HG03354 (cell line): ENCODE measurements around the gene SBDS.

ENCODE experiments used
- ATAC-seq: cut with Tn5 transposase; IDR thresholded peaks from one replicate; pipeline ENCODE4 v1.9.1; 2021; ENCODE audit warnings: mild to moderate bottlenecking; ENCODE audit not compliant: unreplicated experiment, poor library complexity, severe bottlenecking

SBDS gene

DNA sequence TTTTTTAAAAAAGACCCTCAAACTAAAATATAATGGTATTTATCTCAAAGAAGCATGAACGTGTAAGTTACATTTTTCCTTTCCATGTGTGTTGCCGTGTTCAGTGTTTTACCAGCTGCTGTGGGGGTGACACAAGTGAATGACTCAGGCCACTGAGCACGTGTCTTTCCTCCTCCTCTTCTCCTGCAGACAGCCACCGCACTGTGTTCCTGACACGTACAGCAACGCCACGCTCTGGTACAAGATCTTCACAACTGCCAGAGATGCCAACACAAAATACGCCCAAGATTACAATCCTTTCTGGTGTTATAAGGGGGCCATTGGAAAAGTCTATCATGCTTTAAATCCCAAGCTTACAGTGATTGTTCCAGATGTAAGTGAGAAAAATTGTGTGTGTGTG, 44.6 kb downstream of the SBDS start:
- ATAC-seq = no peak

DNA sequence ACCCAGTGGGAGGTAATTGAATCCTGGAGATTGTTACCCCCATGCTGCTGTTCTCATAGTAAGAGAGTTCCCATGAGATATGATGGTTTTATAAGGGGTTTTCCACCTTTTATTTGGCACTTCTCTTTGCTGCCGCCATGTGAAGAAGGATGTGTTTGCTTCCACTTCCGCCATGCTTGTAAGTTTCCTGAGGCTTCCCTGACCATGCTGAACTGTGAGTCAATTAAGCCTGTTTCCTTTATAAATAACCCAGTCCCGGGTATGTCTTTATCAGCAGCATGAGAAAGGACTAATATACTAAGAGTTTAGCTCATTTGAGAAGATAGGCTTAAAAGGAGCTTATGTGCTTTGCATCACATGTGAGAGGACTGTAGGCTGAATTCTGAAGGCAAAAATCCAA, 45.1 kb downstream of the SBDS start:
- no peak for ATAC-seq

DNA sequence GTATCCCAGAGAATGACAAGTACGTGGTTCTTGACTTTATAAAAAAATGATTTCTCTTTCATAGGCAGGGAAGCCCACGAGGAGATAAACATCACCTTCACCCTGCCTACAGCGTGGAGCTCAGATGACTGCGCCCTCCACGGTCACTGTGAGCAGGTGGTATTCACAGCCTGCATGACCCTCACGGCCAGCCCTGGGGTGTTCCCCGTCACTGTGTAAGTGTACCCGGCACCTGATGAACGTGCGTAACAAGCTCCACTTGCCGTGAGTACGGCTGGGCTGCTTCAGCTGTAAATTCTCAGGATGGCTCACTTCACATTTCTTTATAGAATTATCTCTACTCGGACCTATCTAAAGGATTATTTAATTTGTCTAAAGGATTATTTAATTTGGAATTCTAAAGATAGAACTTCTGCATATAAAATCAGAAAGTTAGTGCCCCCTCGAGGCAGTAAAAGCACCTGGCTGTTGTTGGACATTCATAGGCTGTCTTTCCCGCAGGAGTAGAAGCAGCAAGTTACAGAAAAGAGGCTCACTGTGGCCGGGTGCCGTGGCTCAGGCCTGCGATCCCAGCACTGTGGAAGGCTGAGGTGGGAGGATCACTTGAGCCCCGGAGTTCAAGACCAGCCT, 46.8 kb downstream of the SBDS start:
- no peak for ATAC-seq

DNA sequence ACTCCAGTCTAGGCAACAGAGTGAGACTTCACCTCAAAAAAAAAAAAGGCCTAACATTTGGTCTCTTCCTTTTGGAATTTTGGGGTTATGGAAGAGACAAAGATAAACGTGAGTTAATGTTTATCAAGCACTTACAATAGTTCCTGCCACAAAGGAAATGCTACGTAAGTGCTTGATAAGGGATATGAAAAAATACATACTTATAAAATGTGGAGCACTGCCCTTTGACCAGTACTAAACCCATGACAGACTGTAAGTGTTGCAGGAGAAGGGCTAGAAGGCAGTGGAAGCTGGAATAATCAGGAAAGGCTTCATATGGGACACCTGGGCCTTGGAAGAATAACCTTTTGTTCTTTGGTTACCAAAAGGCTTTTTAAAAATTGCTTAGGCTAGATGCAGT, 48.8 kb downstream of the SBDS start:
- ATAC-seq = no peak

DNA sequence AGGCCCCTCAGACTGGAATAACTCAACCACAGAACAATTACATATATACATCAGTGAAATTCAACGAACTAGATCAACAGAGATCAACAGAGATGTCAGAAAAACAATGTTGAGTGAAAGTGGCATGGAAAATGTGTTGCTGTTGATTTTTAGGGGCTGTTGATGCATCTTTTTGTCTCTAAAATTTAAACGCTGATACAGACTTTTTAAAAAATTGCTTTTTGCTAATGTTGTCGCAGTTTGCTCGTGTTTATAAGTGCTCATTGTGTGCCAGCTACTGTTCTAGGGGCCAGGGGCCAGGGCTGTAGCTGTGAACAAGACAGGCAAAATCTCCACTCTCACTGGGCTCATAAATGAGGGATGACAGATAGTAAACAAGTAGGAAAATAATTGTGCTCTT, 56.1 kb downstream of the SBDS start:
- no peak for ATAC-seq

DNA sequence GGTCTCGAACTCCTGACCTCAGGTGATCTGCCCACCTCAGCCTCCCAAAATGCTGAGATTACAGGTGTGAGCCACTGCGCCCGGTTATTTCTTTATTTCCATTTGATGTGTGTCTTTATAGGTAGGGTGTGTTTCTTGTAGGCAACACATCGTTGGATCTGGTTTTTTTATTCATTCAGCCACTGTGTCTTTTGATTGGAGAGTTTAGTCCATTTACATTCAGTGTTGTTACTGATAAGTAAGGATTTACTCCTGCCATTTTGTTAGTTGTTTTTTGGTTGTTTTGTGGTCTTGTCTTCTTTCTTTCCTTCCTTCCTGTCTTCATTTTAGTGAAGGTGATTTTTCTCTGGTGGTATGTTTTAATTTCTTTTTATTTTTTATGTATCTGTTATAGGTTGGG, 57.4 kb downstream of the SBDS start:
- ATAC-seq = no peak
